ENCODE measurements around the gene DUSP16. TPM values are rescaled to one million over a fixed set of nuclear protein-coding genes. Genes with fewer than 3 reads are reported as not detected.

Gene DUSP16
- total and polyA plus RNA-seq, 2 of the 8 experiments (the other 6 are each of a cell fraction or from before 2014, with no cell fraction given): 31.6 to 55.9 TPM

GRCh38 chr12:12539028-12539810, 23.4 kb downstream of the DUSP16 start:
- Histone ChIP-seq H2BK12ac (ENCODE audit: low read depth, low read length) (no peak overlapping the region), H3K79me2 (ENCODE audit: control insufficient read depth in 1 of 2, insufficient read depth in 2 of 2, low read length in 2 of 2) (peaks cover 0 to 86% of the 10 kb centered on the region in 2 experiments; a peak in 2 of 4 replicates), H4K91ac (replicated peaks; ENCODE audit: insufficient read length, low read length) (no peak overlapping the region), H3K14ac (ENCODE audit: insufficient read length) (no peak overlapping the region), H4K8ac (ENCODE audit: extremely low read depth, insufficient read depth, low read length) (no peak overlapping the region), H4K20me1 (replicated peaks in 1 of 2; ENCODE audit: control insufficient read depth in 1 of 2, insufficient read depth in 2 of 2, low read length in 2 of 2) (peaks cover 2 to 6% of the 10 kb centered on the region in 2 experiments), H3K4me2 (ENCODE audit: insufficient read depth in 1 of 2, low read depth in 2 of 2, low read length in 2 of 2) (no peak overlapping the region), H3K27ac (ENCODE audit: low read depth, low read length) (no peak overlapping the region), H3K9ac (replicated peaks in 1 of 4; ENCODE audit: extremely low read depth in 1 of 4, low read depth in 3 of 4, low read length in 3 of 4) (no peak overlapping the region), H3K23me2 (ENCODE audit: low read depth, low read length) (no peaks in the 10 kb centered on the region), H2AFZ (ENCODE audit: low read length) (no peak overlapping the region), H4K5ac (ENCODE audit: insufficient read length, low read depth, low read length) (no peak overlapping the region), H3K56ac (replicated peaks; ENCODE audit: insufficient read length, low read depth, low read length) (no peak overlapping the region), H2BK20ac (ENCODE audit: low read length) (no peak overlapping the region), H2BK5ac (ENCODE audit: low read depth, low read length) (no peak overlapping the region), H2BK120ac (replicated peaks; ENCODE audit: low read depth, low read length) (no peak overlapping the region), H3K27me3 (replicated peaks in 1 of 4; ENCODE audit: control insufficient read depth in 3 of 4, extremely low read depth in 1 of 4, insufficient read depth in 3 of 4, low read length in 3 of 4) (no peaks in the 10 kb centered on the region), H2AK5ac (ENCODE audit: low read depth, low read length) (no peak overlapping the region), H2BK15ac (ENCODE audit: low read length) (no peak overlapping the region), H3K4me3 (ENCODE audit: extremely low read depth in 1 of 4, insufficient read depth in 2 of 4, low read depth in 3 of 4, low read length in 4 of 4) (no peak overlapping the region), H3K4ac (replicated peaks; ENCODE audit: insufficient read length, low read depth, low read length) (no peak overlapping the region), H3K36me3 (ENCODE audit: control insufficient read depth in 2 of 4, insufficient read depth in 4 of 4, low read length in 3 of 4) (peaks cover 0 to 2% (median 0%) of the 10 kb centered on the region in 4 experiments; a peak in 2 of 8 replicates), H3K18ac (ENCODE audit: extremely low read depth, low read length) (no peak overlapping the region), H3K79me1 (ENCODE audit: low read depth, low read length) (no peaks in the 10 kb centered on the region; the same call in 1 of the 2 replicates), H3K23ac (ENCODE audit: insufficient read length) (no peak overlapping the region), H3K9me3 (ENCODE audit: insufficient read depth in 2 of 2, low read depth in 1 of 2, low read length in 1 of 2) (no peaks in the 10 kb centered on the region), H3K4me1 (replicated peaks in 1 of 4; ENCODE audit: control insufficient read depth in 3 of 4, insufficient read depth in 4 of 4, low read length in 3 of 4) (peaks cover 0 to 1% (median under 1%) of the 10 kb centered on the region in 4 experiments; a peak in 2 of 7 replicates)
- POLR2A ChIA-PET (ENCODE audit: partially characterized antibody): interaction anchor here (0.6 to 1.4 kb wide), 2 partner anchors 11 to 127 kb away, joined by 3 to 4 read pairs; no protein-coding TSS in a partner anchor
- 86% methylated on average over 7 of the region's 7 CpGs; no CpG with 5 or more reads in 1 of the 2 experiments for WGBS, 2 experiments (ENCODE audit: extremely low coverage in 1 of 2, insufficient coverage in 1 of 2, insufficient read length in 1 of 2, insufficient replicate concordance in 2 of 2, low coverage in 1 of 2, low lambda C conversion rate in 2 of 2, missing lambda C conversion rate in 1 of 2)
- FAIRE-seq (no peak), DNase-seq (ENCODE audit: low read depth in 1 of 2, low spot score in 2 of 2) (no peak)
- CTCF ChIA-PET (ENCODE audit: partially characterized antibody): interaction anchor here (0.6 to 1.1 kb wide), 4 partner anchors 18 to 117 kb away, joined by 3 read pairs; no protein-coding TSS in a partner anchor
- TF ChIP-seq SP4 (IDR thresholded peaks at IDR 0.05; ENCODE audit: low read length): no peak
- no peak for TF ChIP-seq EGR1 (IDR thresholded peaks at IDR 0.05; ENCODE audit: borderline replicate concordance, low read depth, low read length)
- TF ChIP-seq BCL11A (IDR thresholded peaks at IDR 0.05; ENCODE audit: low read depth in 2 of 2, low read length in 2 of 2): no peak
- no peak for TF ChIP-seq ATF3 (IDR thresholded peaks at IDR 0.05; ENCODE audit: insufficient read depth, low read depth, low read length)
- no peak for TF ChIP-seq FOSL1 (IDR thresholded peaks at IDR 0.05; ENCODE audit: insufficient read depth, low read depth, low read length)
- TF ChIP-seq SIX5 (IDR thresholded peaks at IDR 0.05; ENCODE audit: low read depth, low read length): no peak
- TF ChIP-seq ZNF274 (IDR thresholded peaks at IDR 0.05; ENCODE audit: borderline replicate concordance, extremely low read depth, low read length): no peak
- TF ChIP-seq E2F6 (IDR thresholded peaks at IDR 0.05): no peak
- no peak for TF ChIP-seq NANOG (IDR thresholded peaks at IDR 0.05; ENCODE audit: insufficient read depth, low read depth, low read length, poor library complexity, severe bottlenecking)
- no peak for TF ChIP-seq CTBP2 (IDR thresholded peaks at IDR 0.05; ENCODE audit: borderline replicate concordance, insufficient read depth, insufficient read length, low read length)
- no peak for TF ChIP-seq CREB1 (IDR thresholded peaks at IDR 0.05)
